HFF-Myc (cell line): ENCODE results near the gene LINGO1.

Experiments used
- DNase-seq: peaks from one replicate; pipeline ENCODE4 v3.0.0-alpha.2; 2011; ENCODE audit warnings: low read depth; ENCODE audit errors: extremely low read depth
- H3K4me3 ChIP-seq: replicated peaks from 2 replicates; pipeline ENCODE4 v1.5.1; 2011; ENCODE audit warnings: low read depth, mild to moderate bottlenecking, control low read depth, low read length
- TF ChIP-seq, protein P1 (sequence below): IDR thresholded peaks from 2 replicates; pipeline ENCODE4 v1.5.1; 2012; ENCODE audit warnings: mild to moderate bottlenecking, low read depth, low read length, control low read depth; ENCODE audit errors: missing control alignments

LINGO1 gene

DNA sequence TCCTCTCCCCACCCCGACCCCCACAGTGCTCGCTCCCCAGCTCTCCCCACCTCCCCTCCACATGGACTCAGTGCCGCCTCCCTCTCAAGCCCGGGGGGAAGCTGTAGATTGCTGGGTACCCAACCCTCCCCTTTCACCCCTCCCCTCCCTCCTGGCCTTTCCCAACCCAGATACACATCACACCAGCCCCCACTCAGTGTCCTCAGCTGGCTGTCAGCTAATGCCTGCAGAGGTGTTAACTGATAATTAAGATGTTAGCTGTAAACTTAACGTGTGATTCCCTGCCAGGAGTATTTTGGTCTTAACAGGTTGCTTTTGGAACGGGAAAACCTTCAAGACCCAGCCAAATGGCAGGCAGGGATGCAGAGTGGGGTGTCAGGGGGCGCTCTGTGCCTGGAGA lies 39.4 kb upstream of the LINGO1 start:
- no peak overlapping the region for H3K4me3 ChIP-seq
- DNase-seq = no peak

DNA sequence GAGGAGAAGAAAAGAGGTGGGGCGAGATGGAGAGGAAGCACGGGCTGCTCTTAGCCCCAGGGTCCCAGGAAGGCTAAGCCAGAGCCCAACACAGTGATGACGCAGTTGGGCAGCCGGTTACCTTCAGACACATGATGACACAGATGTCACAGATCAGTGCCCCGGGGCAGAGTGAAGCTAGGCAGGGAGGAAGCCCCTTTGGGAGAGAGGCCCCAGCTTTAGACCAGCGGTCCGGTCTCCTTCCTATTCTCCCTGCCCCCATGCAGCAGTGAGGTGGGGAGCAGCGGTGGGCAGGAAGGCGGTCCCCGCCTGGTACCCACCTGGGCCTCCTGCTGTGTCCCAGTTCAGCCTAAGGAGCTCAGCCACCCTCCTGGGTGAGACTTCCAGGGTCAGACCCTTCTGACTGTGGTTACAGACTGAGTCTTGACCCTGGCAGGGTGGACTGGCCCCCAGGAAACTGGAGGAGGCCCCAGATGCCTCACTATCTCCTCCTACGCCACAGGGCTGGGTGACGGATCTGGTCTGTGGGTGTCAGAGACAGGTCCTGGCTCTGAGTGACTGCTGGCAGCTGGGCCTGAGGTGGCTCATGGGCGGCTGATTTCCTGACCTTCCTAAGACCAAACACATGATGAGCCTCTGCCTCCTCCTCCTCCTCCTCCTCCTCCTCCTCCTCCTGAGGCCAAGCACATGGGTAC lies 38.8 kb upstream of the LINGO1 start:
- TF ChIP-seq, protein P1, sequence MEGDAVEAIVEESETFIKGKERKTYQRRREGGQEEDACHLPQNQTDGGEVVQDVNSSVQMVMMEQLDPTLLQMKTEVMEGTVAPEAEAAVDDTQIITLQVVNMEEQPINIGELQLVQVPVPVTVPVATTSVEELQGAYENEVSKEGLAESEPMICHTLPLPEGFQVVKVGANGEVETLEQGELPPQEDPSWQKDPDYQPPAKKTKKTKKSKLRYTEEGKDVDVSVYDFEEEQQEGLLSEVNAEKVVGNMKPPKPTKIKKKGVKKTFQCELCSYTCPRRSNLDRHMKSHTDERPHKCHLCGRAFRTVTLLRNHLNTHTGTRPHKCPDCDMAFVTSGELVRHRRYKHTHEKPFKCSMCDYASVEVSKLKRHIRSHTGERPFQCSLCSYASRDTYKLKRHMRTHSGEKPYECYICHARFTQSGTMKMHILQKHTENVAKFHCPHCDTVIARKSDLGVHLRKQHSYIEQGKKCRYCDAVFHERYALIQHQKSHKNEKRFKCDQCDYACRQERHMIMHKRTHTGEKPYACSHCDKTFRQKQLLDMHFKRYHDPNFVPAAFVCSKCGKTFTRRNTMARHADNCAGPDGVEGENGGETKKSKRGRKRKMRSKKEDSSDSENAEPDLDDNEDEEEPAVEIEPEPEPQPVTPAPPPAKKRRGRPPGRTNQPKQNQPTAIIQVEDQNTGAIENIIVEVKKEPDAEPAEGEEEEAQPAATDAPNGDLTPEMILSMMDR = no peak
- no peak for DNase-seq
- no peak overlapping the region for H3K4me3 ChIP-seq

More for the DNA sequence above, 39.4 kb upstream of the LINGO1 start:
- TF ChIP-seq, protein P1 = no peak

DNA sequence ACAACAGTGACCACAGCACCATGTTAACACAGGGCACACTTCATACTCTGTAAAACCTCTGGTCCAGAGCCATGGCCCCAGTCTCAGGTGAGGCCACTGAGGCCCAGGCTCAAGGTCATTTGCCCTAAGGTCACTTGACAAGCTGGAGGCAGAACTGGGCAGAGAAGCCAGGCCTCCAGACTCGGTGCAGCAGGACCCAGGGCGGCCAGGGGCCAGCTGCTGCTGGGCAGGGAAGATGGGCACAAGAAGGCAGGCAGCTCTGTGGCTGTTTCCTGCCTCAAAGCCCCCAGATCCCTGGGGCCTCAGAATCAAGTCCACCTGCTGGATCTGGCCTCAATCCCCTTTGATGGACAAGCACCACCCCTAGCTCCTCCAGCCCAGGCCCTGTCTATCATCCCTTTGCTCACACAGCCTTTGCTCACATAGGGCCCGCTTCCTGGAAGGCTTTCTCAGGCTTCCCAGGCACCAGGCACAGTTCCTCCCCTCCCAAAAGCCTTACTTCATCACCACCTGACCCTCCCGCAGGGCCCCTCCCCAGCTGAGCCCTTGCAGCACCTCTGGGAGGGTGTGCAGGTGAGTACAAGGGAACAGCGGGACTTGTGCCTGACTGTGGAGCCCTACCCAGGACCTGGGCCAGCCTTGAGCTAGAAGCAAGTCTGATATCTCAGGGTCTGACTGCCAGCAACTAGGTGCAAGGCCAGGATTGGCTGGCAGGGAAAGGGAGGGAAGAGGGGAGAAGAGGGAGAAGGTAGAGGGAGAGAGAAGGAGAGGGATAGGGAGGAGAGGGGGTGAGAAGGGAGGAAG lies 38.0 kb upstream of the LINGO1 start:
- DNase-seq = no peak
- TF ChIP-seq, protein P1 = no peak
- no peak overlapping the region for H3K4me3 ChIP-seq

DNA sequence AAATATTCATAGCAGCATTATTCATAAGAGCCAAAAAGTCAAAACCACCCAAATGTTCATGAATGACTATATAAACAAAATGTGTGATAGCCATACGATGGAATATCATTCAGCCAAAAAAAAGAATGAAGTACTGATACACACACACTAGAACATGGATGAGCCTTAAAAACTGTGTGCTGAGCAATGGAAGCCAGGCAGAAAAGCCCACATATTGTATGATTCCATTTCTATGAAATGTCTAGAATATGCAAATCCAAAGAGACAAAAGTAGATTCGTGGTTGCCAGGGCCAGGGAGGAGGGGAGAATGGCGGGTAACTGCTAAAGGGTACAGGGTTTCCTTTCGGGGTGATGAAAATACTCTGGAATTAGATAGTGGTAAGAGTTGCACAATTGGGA lies 37.2 kb upstream of the LINGO1 start:
- DNase-seq = no peak
- no peak overlapping the region for H3K4me3 ChIP-seq
- TF ChIP-seq, protein P1 = no peak

DNA sequence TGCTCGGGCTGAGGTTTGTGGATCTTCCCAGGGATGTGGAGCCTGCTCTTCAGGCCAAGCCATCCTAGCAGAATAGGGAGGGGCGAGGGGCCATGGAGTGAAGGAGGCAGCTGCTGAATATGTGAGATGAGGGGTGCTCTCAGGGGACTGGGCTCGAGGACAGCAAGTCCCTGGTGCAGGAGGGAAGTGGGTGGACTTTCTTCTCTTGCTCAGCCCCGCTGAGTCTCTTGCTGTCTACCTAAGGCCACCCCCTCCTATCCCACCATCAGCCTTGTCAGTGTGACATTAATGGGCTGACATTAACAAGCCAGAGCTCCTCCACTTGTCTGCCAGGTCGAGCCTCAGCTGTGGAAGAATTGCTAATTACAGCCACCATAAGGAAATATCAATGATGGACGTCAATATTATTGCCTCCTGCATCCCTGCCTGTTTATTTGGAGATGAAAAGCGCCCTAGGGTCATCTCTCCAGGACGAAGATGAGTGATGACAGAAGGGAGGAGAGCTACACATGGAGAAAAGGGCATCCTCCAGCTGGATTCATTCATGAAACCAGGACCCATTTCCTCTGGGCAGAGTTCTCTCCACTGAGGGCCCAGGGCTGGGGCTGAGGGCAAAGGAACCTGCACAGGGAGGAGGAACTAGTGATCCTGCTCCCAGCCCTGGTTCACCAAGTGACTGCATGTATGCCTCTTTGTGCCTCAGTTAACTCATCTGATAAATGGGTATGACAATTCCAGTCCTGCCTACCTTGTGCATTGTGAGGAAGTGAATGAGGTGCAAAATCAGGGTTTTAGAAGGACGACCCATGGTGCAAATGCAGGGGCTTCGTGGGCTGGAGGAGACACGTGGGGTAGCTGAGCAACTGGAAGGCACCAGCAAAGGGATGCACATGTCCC lies 34.9 kb upstream of the LINGO1 start:
- no peak overlapping the region for H3K4me3 ChIP-seq
- TF ChIP-seq, protein P1 = no peak
- DNase-seq = no peak

DNA sequence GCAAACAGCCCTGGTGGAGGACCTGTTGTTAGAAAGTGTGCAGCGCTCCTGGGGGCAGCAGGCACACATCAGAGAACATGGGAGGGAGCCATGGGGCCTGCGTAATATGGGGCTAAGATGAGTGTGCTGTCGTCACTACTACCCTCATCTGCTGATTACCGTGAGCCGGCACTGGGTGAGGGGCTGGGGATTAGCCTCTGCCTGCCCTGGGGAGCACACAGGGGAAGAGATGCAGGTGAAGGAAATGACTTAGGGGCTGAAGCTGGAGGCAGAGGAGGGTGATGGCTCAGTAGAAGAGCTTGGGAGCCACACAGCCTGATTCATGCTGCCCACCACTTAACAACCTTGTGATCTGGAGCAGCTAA lies 33.6 kb upstream of the LINGO1 start:
- TF ChIP-seq, protein P1 = no peak
- no peak overlapping the region for H3K4me3 ChIP-seq
- DNase-seq = no peak
